ENCODE results near the gene MELTF. TPM values are rescaled to one million over a fixed set of nuclear protein-coding genes. Genes with fewer than 3 reads are reported as not detected.

MELTF gene
- total and polyA plus RNA-seq, 2 of the 13 experiments (the other 11 are each of a cell fraction or from before 2014, with no cell fraction given), result 3.2 to 7.5 TPM

DNA sequence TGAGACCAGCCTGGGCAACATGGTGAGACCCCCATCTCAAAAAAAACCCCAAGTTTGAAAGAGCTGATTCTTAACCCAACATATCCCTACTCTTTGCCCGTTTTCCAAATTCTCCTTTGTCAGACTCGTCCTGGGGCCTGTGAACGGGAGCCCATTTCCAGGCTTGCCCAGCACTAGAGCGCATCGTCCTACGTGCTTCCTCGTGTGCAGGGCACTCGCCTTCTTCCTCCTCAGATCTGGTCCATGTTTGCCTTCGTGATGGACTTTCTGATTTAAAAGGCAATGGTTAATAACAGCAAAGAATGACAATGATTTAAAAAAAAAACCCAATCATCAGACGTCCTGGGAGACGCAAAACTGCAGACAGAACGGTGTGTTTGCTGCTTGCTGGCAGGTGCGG is 10.1 kb downstream of the MELTF start:
- in situ Hi-C loops (cut with HindIII; ENCODE audit: extremely low pct_ligation_motif_present, low pct_unique_long_range_greater_than_20kb), result no loop called here
- TF ChIP-seq ZNF205 (CRISPR knock-in tag; IDR thresholded peaks at IDR 0.05) (no peak), HNRNPK (IDR thresholded peaks at IDR 0.05; ENCODE audit: low read depth, low read length, poor library complexity, severe bottlenecking) (no peak), ZNF30 (CRISPR knock-in tag; IDR thresholded peaks at IDR 0.05) (no peak), ZNF557 (CRISPR knock-in tag; IDR thresholded peaks at IDR 0.05) (no peak), NPAS2 (CRISPR knock-in tag; IDR thresholded peaks at IDR 0.05; ENCODE audit: borderline replicate concordance) (no peak), ADNP (CRISPR knock-in tag; IDR thresholded peaks at IDR 0.05) (no peak), TBL1XR1 (IDR thresholded peaks at IDR 0.05; ENCODE audit: borderline replicate concordance, low read length, partially characterized antibody) (no peak)
- TF ChIP-seq, protein P1, sequence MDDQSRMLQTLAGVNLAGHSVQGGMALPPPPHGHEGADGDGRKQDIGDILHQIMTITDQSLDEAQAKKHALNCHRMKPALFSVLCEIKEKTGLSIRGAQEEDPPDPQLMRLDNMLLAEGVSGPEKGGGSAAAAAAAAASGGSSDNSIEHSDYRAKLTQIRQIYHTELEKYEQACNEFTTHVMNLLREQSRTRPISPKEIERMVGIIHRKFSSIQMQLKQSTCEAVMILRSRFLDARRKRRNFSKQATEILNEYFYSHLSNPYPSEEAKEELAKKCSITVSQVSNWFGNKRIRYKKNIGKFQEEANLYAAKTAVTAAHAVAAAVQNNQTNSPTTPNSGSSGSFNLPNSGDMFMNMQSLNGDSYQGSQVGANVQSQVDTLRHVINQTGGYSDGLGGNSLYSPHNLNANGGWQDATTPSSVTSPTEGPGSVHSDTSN (CRISPR knock-in tag; IDR thresholded peaks at IDR 0.05; ENCODE audit: borderline replicate concordance), result no peak
- TF ChIP-seq, protein P2, sequence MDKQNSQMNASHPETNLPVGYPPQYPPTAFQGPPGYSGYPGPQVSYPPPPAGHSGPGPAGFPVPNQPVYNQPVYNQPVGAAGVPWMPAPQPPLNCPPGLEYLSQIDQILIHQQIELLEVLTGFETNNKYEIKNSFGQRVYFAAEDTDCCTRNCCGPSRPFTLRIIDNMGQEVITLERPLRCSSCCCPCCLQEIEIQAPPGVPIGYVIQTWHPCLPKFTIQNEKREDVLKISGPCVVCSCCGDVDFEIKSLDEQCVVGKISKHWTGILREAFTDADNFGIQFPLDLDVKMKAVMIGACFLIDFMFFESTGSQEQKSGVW (CRISPR knock-in tag; IDR thresholded peaks at IDR 0.05; ENCODE audit: borderline replicate concordance), result no peak
- TF ChIP-seq, protein P3, sequence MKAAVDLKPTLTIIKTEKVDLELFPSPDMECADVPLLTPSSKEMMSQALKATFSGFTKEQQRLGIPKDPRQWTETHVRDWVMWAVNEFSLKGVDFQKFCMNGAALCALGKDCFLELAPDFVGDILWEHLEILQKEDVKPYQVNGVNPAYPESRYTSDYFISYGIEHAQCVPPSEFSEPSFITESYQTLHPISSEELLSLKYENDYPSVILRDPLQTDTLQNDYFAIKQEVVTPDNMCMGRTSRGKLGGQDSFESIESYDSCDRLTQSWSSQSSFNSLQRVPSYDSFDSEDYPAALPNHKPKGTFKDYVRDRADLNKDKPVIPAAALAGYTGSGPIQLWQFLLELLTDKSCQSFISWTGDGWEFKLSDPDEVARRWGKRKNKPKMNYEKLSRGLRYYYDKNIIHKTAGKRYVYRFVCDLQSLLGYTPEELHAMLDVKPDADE (CRISPR knock-in tag; IDR thresholded peaks at IDR 0.05), result no peak
- TF ChIP-seq, protein P4, sequence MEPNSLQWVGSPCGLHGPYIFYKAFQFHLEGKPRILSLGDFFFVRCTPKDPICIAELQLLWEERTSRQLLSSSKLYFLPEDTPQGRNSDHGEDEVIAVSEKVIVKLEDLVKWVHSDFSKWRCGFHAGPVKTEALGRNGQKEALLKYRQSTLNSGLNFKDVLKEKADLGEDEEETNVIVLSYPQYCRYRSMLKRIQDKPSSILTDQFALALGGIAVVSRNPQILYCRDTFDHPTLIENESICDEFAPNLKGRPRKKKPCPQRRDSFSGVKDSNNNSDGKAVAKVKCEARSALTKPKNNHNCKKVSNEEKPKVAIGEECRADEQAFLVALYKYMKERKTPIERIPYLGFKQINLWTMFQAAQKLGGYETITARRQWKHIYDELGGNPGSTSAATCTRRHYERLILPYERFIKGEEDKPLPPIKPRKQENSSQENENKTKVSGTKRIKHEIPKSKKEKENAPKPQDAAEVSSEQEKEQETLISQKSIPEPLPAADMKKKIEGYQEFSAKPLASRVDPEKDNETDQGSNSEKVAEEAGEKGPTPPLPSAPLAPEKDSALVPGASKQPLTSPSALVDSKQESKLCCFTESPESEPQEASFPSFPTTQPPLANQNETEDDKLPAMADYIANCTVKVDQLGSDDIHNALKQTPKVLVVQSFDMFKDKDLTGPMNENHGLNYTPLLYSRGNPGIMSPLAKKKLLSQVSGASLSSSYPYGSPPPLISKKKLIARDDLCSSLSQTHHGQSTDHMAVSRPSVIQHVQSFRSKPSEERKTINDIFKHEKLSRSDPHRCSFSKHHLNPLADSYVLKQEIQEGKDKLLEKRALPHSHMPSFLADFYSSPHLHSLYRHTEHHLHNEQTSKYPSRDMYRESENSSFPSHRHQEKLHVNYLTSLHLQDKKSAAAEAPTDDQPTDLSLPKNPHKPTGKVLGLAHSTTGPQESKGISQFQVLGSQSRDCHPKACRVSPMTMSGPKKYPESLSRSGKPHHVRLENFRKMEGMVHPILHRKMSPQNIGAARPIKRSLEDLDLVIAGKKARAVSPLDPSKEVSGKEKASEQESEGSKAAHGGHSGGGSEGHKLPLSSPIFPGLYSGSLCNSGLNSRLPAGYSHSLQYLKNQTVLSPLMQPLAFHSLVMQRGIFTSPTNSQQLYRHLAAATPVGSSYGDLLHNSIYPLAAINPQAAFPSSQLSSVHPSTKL (CRISPR knock-in tag; IDR thresholded peaks at IDR 0.05), result no peak
- TF ChIP-seq, protein P5, sequence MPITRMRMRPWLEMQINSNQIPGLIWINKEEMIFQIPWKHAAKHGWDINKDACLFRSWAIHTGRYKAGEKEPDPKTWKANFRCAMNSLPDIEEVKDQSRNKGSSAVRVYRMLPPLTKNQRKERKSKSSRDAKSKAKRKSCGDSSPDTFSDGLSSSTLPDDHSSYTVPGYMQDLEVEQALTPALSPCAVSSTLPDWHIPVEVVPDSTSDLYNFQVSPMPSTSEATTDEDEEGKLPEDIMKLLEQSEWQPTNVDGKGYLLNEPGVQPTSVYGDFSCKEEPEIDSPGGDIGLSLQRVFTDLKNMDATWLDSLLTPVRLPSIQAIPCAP (CRISPR knock-in tag; IDR thresholded peaks at IDR 0.05; ENCODE audit: low read depth), result no peak
- TF ChIP-seq, protein P6, sequence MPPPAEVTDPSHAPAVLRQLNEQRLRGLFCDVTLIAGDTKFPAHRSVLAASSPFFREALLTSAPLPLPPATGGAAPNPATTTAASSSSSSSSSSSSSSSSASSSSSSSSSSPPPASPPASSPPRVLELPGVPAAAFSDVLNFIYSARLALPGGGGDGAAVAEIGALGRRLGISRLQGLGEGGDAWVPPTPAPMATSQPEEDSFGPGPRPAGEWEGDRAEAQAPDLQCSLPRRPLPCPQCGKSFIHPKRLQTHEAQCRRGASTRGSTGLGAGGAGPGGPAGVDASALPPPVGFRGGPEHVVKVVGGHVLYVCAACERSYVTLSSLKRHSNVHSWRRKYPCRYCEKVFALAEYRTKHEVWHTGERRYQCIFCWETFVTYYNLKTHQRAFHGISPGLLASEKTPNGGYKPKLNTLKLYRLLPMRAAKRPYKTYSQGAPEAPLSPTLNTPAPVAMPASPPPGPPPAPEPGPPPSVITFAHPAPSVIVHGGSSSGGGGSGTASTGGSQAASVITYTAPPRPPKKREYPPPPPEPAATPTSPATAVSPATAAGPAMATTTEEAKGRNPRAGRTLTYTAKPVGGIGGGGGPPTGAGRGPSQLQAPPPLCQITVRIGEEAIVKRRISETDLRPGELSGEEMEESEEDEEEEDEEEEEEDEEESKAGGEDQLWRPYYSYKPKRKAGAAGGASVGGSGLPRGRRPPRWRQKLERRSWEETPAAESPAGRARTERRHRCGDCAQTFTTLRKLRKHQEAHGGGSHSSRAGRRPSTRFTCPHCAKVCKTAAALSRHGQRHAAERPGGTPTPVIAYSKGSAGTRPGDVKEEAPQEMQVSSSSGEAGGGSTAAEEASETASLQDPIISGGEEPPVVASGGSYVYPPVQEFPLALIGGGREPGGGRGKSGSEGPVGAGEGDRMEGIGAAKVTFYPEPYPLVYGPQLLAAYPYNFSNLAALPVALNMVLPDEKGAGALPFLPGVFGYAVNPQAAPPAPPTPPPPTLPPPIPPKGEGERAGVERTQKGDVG (CRISPR knock-in tag; IDR thresholded peaks at IDR 0.05; ENCODE audit: borderline replicate concordance), result no peak

More for the DNA sequence above, 10.1 kb downstream of the MELTF start:
- no peaks in the 10 kb centered on the region for H4K20me1 ChIP-seq (ENCODE audit: insufficient read depth, low read length)
- no peak overlapping the region for H3K9ac ChIP-seq (ENCODE audit: insufficient read depth, low read depth, low read length)
- H3K4me1 ChIP-seq (ENCODE audit: insufficient read depth, low read length), result peaks cover 30% of the 10 kb centered on the region
- CTCF ChIA-PET (ENCODE audit: low intra/inter-chr PET ratio, low total read pairs), result no interaction called here
- DNase-seq (ENCODE audit: low spot score) (no peak), FAIRE-seq (no peak), ATAC-seq (no peak)
- no peak overlapping the region for H2AFZ ChIP-seq (ENCODE audit: low read length)
- H3K79me2 ChIP-seq (ENCODE audit: insufficient read depth, low read length), result no peaks in the 10 kb centered on the region
- 86% methylated on average over 13 of the region's 13 CpGs for WGBS (ENCODE audit: low lambda C conversion rate)
- H3K9me3 ChIP-seq (ENCODE audit: low read length), result no peaks in the 10 kb centered on the region
- POLR2A ChIA-PET, result no interaction called here
- intact Hi-C loops (cut with micrococcal nuclease; ENCODE audit: unreplicated experiment), result no loop called here
- BruUV-seq (replicated peaks), result no TSS peak
- no peak overlapping the region for H3K27ac ChIP-seq (ENCODE audit: extremely low read length, insufficient read depth, low read length)
- H3K4me3 ChIP-seq (replicated peaks in 1 of 3; ENCODE audit: insufficient read depth in 1 of 3, low read depth in 2 of 3, low read length in 3 of 3), result no peak overlapping the region
- H3K4me2 ChIP-seq (ENCODE audit: low read depth, low read length), result no peak overlapping the region
- H3K36me3 ChIP-seq (replicated peaks in 1 of 2; ENCODE audit: control insufficient read depth in 1 of 2, insufficient read depth in 2 of 2, low read length in 2 of 2), result no peaks in the 10 kb centered on the region
- H3K27me3 ChIP-seq (ENCODE audit: control insufficient read depth in 1 of 2, insufficient read depth in 2 of 2, low read length in 2 of 2), result no peaks in the 10 kb centered on the region

All from HepG2 (cell line).